Left cardiac atrium (tissue), 4 donors: ENCODE data around the gene IKBIP. TPM values are rescaled to one million over a fixed set of nuclear protein-coding genes. Genes with fewer than 3 reads are reported as not detected.
"Not testable (repeated sequence)": the region's sequence is repeated elsewhere in the genome, so short reads cannot be mapped to it uniquely, and the experiment has no call there.

Source experiments
- ATAC-seq, 2 donors: fragments of 200-7000 bp; cut with Tn5 transposase; one replicate each; pipeline ENCODE4 v1.9.1; 2020; ENCODE audit warnings: mild to moderate bottlenecking in 2 of 2, moderate library complexity in 2 of 2
- DNase-seq: peaks from one replicate; pipeline ENCODE4 v3.0.0-alpha.2; 2020
- intact Hi-C, 2 donors: fragments of 100-400 bp; cut with DNase I; formaldehyde crosslinking; loops; one replicate each; pipeline versions ENCODE4 v1.14.1 to v1.15.1; 2022 to 2023
- total RNA-seq, 2 donors: library from RNA; stranded (reverse); fragmentation: NEBNext Ultra II Directional; extraction: Animal tissue kit (Norgen Biotek cat#: 25700); gene quantifications; one replicate each; pipeline ENCODE4 v1.2.1, GENCODE V29; 2021
- donor health status: DM: no; HTN: yes; CAD: no.
- donor health status: DM: no; HTN: yes; CAD: no; lungs with severe emphysema.
- donor health status: DM: yes; HTN: yes; CAD: no.
- donor health status: Dilated cardiomyopathy.

Gene IKBIP
- total RNA-seq, 2 donors from 2014 or later = 9.2 to 12.1 TPM

DNA sequence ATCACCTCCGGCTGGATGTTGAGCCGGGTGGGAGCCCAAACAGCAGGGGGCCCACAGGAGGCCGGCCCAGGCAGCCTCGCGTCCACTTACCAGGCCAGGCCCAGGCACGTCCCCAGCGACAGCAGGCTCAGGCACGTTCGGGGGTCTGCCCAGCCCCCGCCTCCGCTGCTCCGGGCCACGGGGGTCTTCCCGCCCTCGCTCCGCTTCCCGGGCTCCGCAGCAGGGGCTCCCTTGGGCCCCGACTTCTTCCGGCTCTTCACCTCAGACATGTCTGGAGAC is 216 bp downstream of the IKBIP start:
- peak; percentile 18 to 35 for ATAC-seq
- intact Hi-C loops = loop anchor here in 1 of 2 donors (5.0 kb wide), 1 partner anchor 52 kb away; the partner anchor contains the start of gene SLC25A3
- DNase-seq = no peak

GRCh38 chr12:98642801-98643200 is 1.8 kb downstream of the IKBIP start:
- not testable (repeated sequence) for ATAC-seq, DNase-seq
- intact Hi-C loops = loop anchor here in 1 of 2 donors (5.0 kb wide), 1 partner anchor 50 kb away; the partner anchor contains the start of gene SLC25A3

DNA sequence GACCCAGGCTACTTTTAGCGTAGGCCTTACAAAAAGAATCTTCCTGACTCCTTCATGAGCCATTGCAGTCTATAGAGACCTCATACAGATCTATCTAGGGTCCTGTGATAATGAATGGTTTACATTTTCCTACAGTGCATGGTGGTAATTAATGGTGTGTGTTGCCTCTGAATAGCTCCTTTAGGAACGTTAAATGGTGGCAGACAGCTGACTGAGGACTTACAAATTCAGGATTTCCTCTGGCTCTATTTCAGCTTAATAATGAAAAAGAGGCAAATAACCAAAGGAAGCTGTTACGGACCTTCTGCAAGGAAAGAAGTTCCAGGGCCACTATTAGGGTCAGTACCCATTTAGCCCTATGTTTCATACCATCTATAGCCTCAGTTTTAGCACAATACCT is 5.1 kb downstream of the IKBIP start:
- intact Hi-C loops = no loop called here
- DNase-seq = no peak
- ATAC-seq = no peak

DNA sequence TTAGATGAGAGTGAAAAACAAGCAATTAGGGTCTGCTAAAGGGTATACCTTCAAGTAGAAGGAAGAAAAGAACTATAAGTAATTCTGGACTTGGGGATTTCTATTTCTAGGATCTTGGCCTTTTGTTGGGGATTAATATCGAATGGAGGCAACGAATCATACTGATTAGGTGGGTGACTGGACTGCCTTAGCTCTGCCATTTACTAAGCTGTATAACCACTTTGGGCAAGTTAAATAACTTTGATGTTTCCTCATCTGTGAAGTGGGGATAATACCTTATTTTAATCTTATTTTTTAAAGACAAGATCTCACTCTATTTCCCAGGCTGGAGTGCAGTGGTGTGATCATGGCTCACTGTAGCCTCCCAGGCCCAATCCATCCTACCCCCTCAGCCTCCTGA is 6.6 kb downstream of the IKBIP start:
- intact Hi-C loops = no loop called here
- ATAC-seq (no peak), DNase-seq (no peak)

DNA sequence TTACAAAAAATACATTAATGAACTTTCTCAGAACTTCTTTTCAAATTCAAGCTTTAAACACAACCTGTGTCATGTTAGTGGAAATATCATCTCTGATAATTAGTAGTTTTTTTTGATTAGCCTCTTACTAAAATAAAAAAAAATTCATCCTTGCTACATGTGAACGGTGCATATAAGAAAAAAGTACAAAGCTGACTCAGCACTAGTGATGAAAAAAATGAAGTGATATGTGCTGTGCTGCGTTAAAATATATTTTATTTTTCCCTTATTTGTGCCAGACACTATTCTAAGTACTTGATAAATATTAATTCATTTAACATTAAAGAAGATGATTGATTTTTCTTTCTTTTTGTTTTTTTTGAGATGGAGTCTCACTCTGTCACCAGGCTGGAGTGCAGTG is 7.5 kb downstream of the IKBIP start:
- ATAC-seq (no peak), DNase-seq (no peak)
- intact Hi-C loops = no loop called here

DNA sequence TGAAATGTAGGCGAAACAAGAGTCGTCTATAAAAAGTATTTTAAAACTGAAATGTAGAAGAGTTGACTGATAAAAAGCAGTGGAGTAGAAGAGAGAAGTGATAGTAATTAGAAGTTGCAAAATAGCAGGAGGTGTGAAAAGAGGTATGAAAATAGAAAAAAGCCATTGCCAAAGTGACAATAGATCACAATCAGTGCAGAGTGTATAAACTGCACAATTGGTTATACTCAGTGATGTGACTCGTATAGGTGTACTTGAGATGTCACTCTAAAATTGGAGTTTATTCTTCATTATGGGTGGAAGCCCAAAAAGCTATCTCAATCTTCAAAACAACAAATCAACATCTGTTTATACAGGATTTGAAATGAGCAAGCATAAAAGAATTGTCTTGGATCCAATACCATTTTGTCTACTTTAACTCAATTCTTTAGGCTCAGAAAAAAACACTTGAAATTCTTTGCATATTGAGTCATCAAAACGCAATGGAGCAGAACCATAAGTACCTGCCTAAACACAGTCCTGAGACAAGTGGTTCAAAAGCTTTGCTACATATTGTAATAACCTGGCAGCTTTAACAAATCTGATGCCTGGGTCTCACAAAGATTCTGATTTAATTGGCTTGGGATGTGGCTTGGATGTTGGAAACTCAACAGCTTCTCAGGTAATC is 8.8 kb downstream of the IKBIP start:
- no peak for DNase-seq
- no peak for ATAC-seq
- intact Hi-C loops = no loop called here

GRCh38 chr12:98618952-98619351 is 25.6 kb downstream of the IKBIP start:
- DNase-seq (no peak), ATAC-seq (peak; percentile 33 to 74)
- intact Hi-C loops = no loop called here

DNA sequence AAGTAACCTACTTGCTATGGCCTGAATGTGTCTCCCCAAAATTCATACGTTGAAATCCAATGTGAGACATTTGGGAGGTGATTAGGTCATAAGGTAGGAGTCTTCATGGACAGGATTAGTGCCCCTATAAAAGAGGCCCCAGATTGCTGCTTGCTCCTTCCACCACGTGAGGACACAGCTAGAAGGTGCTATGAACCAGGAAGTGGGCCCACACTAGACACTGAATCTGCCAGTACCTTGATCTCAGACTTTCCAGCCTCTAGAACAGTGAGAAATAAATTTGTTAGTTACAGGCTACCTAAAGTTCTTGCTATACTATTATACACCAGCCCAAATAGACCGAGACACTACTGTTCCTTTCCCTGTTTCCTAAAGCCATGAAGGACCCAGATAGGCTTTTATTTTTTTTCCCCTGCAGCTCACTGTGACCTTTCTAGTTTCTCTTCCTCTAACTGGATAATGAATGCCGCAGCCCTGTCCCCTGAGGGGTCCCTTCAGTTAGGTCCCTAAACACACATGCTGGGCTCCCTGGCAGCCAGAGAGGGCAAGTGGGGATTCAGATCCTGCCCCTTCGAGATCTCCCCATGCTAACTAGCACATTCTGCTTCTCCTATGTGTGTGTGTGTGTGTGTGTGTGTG is 31.8 kb downstream of the IKBIP start:
- no peak for DNase-seq
- ATAC-seq = no peak
- intact Hi-C loops = no loop called here

DNA sequence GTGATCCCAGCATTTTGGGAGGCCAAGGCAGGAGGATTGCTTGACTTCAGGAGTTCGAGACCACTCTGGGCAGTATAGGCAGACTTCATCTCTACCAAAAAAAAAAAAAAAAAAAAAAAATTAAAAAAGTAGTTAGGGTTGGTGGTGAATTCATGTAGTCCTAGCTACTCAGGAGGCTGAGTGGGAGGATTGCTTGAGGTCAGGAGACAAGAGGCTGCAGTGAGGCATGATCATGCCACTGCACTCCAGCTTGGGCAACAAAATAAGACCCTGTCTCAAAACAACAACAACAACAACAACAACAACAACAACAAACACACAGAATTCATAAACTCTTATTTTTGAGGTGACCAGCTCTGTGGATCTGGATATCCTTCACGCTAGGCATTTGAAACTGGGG is 34.0 kb downstream of the IKBIP start:
- DNase-seq (no peak), ATAC-seq (no peak)
- intact Hi-C loops = no loop called here

- no peak for ATAC-seq
- intact Hi-C loops = no loop called here
- DNase-seq = no peak
These were observed 38.1 kb downstream of the IKBIP start for GRCh38 chr12:98606359-98606988.

DNA sequence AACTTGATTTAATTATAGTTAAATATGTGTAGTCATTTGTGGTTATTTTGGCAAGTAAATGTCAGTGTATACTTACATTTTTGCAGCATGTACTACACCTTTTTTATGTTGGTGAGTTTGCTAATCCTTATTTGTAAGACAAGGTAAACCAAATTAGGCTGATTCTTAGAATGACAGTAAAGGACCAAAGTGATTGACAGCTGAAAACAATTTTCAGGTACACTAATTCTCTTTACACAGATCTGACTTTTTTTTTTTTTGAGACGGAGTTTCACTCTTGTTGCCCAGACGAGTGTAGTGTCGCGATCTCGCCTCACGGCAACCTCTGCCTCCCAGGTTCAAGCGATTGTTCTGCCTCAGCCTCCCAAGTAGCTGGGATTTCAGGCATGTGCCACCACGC is 42.7 kb downstream of the IKBIP start:
- ATAC-seq (no peak), DNase-seq (no peak)
- intact Hi-C loops = no loop called here

- intact Hi-C loops, DNase-seq, ATAC-seq: not testable (repeated sequence)
These were observed 47.3 kb downstream of the IKBIP start for GRCh38 chr12:98597313-98597712.

DNA sequence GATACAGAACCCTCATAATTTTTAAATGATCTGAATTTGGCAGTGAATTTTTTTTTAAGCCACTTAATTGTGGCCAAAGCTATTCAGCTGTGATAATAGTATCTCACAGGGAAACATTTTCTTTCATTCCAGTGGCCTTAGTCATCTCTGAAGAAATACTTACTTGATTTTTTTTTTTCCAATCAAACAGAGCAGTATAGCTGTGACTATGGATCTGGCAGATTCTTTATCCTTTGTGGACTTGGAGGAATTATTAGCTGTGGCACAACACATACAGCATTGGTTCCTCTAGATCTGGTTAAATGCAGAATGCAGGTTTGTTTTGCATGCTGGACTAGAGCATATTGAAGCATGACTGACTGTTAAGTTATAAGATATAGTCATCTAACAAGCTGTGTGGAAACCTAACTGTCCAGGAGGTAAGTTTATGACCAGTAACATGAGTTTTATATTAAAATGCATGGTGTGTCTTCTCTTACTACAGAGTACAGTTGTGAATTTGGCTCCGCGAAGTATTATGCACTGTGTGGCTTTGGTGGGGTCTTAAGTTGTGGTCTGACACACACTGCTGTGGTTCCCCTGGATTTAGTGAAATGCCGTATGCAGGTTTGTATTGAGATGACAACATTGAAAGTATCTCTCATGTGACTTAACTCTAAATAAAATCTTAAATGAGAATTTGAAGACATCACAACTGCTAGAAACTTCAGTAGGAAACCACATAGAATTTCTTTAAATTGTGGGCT is 49.2 kb downstream of the IKBIP start:
- ATAC-seq (no peak), DNase-seq (no peak)
- intact Hi-C loops = no loop called here

- ATAC-seq = peak; percentile 60 to 67
- intact Hi-C loops = loop anchor here in 1 of 2 donors (5.0 kb wide), 1 partner anchor 48 kb away; the partner anchor contains the start of gene IKBIP
- peak; percentile 59 for DNase-seq
These were observed 50.3 kb downstream of the IKBIP start for GRCh38 chr12:98594050-98594835.

DNA sequence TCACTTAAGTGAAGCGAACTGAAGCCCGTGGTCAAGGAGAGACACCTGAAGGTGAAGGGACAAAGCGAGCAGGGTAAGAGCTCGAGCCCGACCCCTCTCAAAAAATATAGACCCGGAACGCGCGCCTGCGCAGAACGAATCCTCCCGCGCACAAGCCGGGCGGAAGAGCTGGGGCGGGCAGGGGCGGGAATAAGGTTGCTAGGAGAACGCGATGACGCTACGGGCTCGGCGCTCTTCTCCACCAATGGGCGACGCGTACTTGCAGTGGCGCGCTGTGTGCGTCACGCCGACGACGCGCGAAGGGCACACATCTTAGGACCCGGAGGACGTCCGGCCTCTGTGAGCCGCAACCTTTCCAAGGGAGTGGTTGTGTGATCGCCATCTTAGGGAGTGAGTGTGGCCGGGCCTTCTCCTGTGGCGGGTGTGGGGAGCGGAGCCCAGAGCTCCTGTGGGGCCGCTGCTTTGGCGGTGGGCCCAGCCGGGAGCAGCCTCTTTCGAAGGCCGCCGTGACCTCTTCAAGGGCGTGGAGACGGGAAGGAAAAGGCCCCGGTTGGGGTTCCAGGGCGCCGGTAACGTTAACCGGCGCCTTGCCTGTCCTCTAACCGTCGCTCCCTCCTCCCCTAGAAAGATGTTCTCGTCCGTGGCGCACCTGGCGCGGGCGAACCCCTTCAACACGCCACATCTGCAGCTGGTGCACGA is 51.1 kb downstream of the IKBIP start, which contains the start of gene SLC25A3:
Gene SLC25A3, plus strand, starts transcription at position 336 of the 699 bp plus-strand sequence. Its CDS starts 293 bp downstream, at position 629.
- ATAC-seq (peak; percentile 99), DNase-seq (peak; percentile 98)
- intact Hi-C loops = loop anchor here in 1 of 2 donors (5.0 kb wide), 1 partner anchor 49 kb away; the partner anchor contains the start of gene IKBIP

- ATAC-seq = no peak
- DNase-seq = no peak
- intact Hi-C loops = loop anchor here in 1 of 2 donors (5.0 kb wide), 1 partner anchor 49 kb away; the partner anchor contains the start of gene IKBIP
These were observed 51.7 kb downstream of the IKBIP start for GRCh38 chr12:98592825-98593322.

- no peak for ATAC-seq
- intact Hi-C loops = loop anchor here in 1 of 2 donors (5.0 kb wide), 1 partner anchor 51 kb away; the partner anchor contains the start of gene IKBIP
- no peak for DNase-seq
These were observed 53.4 kb downstream of the IKBIP start for GRCh38 chr12:98591209-98591608.

- no peak for ATAC-seq
- no peak for DNase-seq
- intact Hi-C loops = no loop called here
These were observed 57.5 kb downstream of the IKBIP start for GRCh38 chr12:98587084-98587483.
